ENCODE data around the gene PPP1R13B. TPM values are rescaled to one million over a fixed set of nuclear protein-coding genes. Genes with fewer than 3 reads are reported as not detected.
"Not testable (repeated sequence)": the region's sequence is repeated elsewhere in the genome, so short reads cannot be mapped to it uniquely, and the experiment has no call there.

Gene PPP1R13B
- total RNA-seq, 1 donor from 2014 or later, result 32.7 TPM

GRCh38 chr14:103803661-103804060 is 43.7 kb downstream of the PPP1R13B start:
- H3K4me1 ChIP-seq, result no peaks in the 10 kb centered on the region
- no peak for TF ChIP-seq CTCF (IDR thresholded peaks at IDR 0.05)
- no peak overlapping the region for H3K4me3 ChIP-seq
- no peaks in the 10 kb centered on the region for H3K36me3 ChIP-seq
- no peaks in the 10 kb centered on the region for H3K27me3 ChIP-seq
- intact Hi-C loops (cut with DNase I), result no loop called here
- no peak for DNase-seq (ENCODE audit: low spot score in 2 of 2)
- H3K27ac ChIP-seq, result no peak overlapping the region
- no peaks in the 10 kb centered on the region for H3K9me3 ChIP-seq

GRCh38 chr14:103802356-103802755 is 45.0 kb downstream of the PPP1R13B start:
- Histone ChIP-seq H3K27me3 (no peaks in the 10 kb centered on the region), H3K4me3 (no peak overlapping the region), H3K36me3 (no peaks in the 10 kb centered on the region), H3K4me1 (no peaks in the 10 kb centered on the region), H3K9me3 (no peaks in the 10 kb centered on the region), H3K27ac (no peak overlapping the region)
- no peak for TF ChIP-seq CTCF (IDR thresholded peaks at IDR 0.05)
- DNase-seq (ENCODE audit: low spot score in 2 of 2), result no peak
- intact Hi-C loops (cut with DNase I), result no loop called here

- Histone ChIP-seq H3K27me3 (no peaks in the 10 kb centered on the region), H3K36me3 (peaks cover 0 to 2% of the 10 kb centered on the region in 2 donors), H3K27ac (no peak overlapping the region), H3K4me3 (no peak overlapping the region), H3K4me1 (no peaks in the 10 kb centered on the region), H3K9me3 (no peaks in the 10 kb centered on the region)
- DNase-seq (ENCODE audit: low spot score in 2 of 2), result no peak
- intact Hi-C loops (cut with DNase I), result no loop called here
- TF ChIP-seq CTCF (IDR thresholded peaks at IDR 0.05), result no peak
These were observed 45.9 kb downstream of the PPP1R13B start for GRCh38 chr14:103801459-103801858.

GRCh38 chr14:103793192-103793591 is 54.2 kb downstream of the PPP1R13B start:
- intact Hi-C loops (cut with DNase I); H3K27ac ChIP-seq; H3K4me1 ChIP-seq; DNase-seq (ENCODE audit: low spot score in 2 of 2); H3K4me3 ChIP-seq; H3K27me3 ChIP-seq; H3K9me3 ChIP-seq: not testable (repeated sequence)
- H3K36me3 ChIP-seq, result peaks cover 0 to 13% of the 10 kb centered on the region in 2 donors

GRCh38 chr14:103788086-103788485 is 59.3 kb downstream of the PPP1R13B start:
- intact Hi-C loops (cut with DNase I), result no loop called here
- DNase-seq (ENCODE audit: low spot score in 2 of 2), result no peak
- H3K27ac ChIP-seq, result no peak overlapping the region
- no peak for TF ChIP-seq CTCF (IDR thresholded peaks at IDR 0.05)
- H3K27me3 ChIP-seq, result no peaks in the 10 kb centered on the region
- H3K36me3 ChIP-seq, result peaks cover 0 to 15% of the 10 kb centered on the region in 2 donors
- H3K9me3 ChIP-seq, result no peaks in the 10 kb centered on the region
- no peaks in the 10 kb centered on the region for H3K4me1 ChIP-seq
- no peak overlapping the region for H3K4me3 ChIP-seq

GRCh38 chr14:103782376-103782775 is 65.0 kb downstream of the PPP1R13B start:
- no peak for DNase-seq (ENCODE audit: low spot score in 2 of 2)
- H3K4me3 ChIP-seq, result no peak overlapping the region
- no peak overlapping the region for H3K27ac ChIP-seq
- H3K9me3 ChIP-seq, result no peaks in the 10 kb centered on the region
- H3K4me1 ChIP-seq, result no peaks in the 10 kb centered on the region
- H3K36me3 ChIP-seq, result peaks cover 6 to 16% of the 10 kb centered on the region in 2 donors
- no peaks in the 10 kb centered on the region for H3K27me3 ChIP-seq
- TF ChIP-seq CTCF (IDR thresholded peaks at IDR 0.05), result no peak
- intact Hi-C loops (cut with DNase I), result no loop called here

GRCh38 chr14:103776319-103776718 is 71.1 kb downstream of the PPP1R13B start:
- H3K4me1 ChIP-seq; H3K9me3 ChIP-seq; H3K36me3 ChIP-seq; intact Hi-C loops (cut with DNase I); H3K27me3 ChIP-seq; H3K27ac ChIP-seq; DNase-seq (ENCODE audit: low spot score in 2 of 2); H3K4me3 ChIP-seq: not testable (repeated sequence)

Data from ascending aorta (tissue), 2 donors.